Raji (cell line): ENCODE results near the gene FCN3.

ENCODE experiments used
- POLR2A ChIP-seq: IDR thresholded peaks from 2 replicates; pipeline ENCODE4 v1.6.1; 2011; ENCODE audit warnings: low read depth, low read length, control low read depth; ENCODE audit not compliant: insufficient read depth

FCN3 gene

GRCh38 chr1:27391511-27392095 is 17.0 kb upstream of the FCN3 start:
- TF ChIP-seq POLR2A, result no peak

- no peak for TF ChIP-seq POLR2A
Measured at GRCh38 chr1:27388337-27389005, 13.8 kb upstream of the FCN3 start.

GRCh38 chr1:27383661-27384060 is 9.0 kb upstream of the FCN3 start:
- no peak for TF ChIP-seq POLR2A

- no peak for TF ChIP-seq POLR2A
Measured at GRCh38 chr1:27383039-27383605, 8.5 kb upstream of the FCN3 start, which contains the start of gene CD164L2. CD164L2 (minus strand) TSS chr1:27383333; CDS start chr1:27383239, 94 bp downstream.

- no peak for TF ChIP-seq POLR2A
Measured at GRCh38 chr1:27381969-27382762, 7.5 kb upstream of the FCN3 start.

GRCh38 chr1:27380766-27381733 is 6.4 kb upstream of the FCN3 start:
- TF ChIP-seq POLR2A, result no peak

GRCh38 chr1:27380224-27380623 is 5.6 kb upstream of the FCN3 start:
- TF ChIP-seq POLR2A, result no peak

GRCh38 chr1:27379564-27380122 is 5.0 kb upstream of the FCN3 start:
- no peak for TF ChIP-seq POLR2A

GRCh38 chr1:27377760-27378495 is 3.3 kb upstream of the FCN3 start:
- no peak for TF ChIP-seq POLR2A

- TF ChIP-seq POLR2A, result no peak
Measured at GRCh38 chr1:27372808-27373690, 1.6 kb downstream of the FCN3 start.

GRCh38 chr1:27372022-27372807 is 2.4 kb downstream of the FCN3 start:
- no peak for TF ChIP-seq POLR2A
